H1 (cell line): ENCODE results near the gene LONP2. TPM values are rescaled to one million over a fixed set of nuclear protein-coding genes. Genes with fewer than 3 reads are reported as not detected.

Source experiments
- CTCF ChIA-PET: fragments of 300-600 bp; sonication (Branson Sonifier 250); formaldehyde crosslinking; loops from one replicate; lab custom pipeline; 2021; ENCODE audit not compliant: partially characterized antibody; lab: Charles Lee
- POLR2A ChIA-PET: fragments of 300-600 bp; sonication (Branson Sonifier 250); formaldehyde crosslinking; loops from one replicate; lab custom pipeline; 2021; ENCODE audit warnings: inconsistent platforms; ENCODE audit not compliant: partially characterized antibody; lab: Charles Lee
- DNase-seq, 2 experiments: peaks; one replicate each; pipeline versions ENCODE4 v3.0.0 to v3.0.0-alpha.2; 2010 to 2022; ENCODE audit warnings: low spot score in 2 of 2, low read depth in 1 of 2, mixed read lengths in 1 of 2
- FAIRE-seq: peaks from 2 replicates; lab custom pipeline; 2011; peaks lifted over from hg19 to GRCh38; lab: Jason Lieb, UNC
- H2AFZ ChIP-seq: 2 replicates; pipeline ENCODE4 v1.8.1; 2012; ENCODE audit warnings: low read length, inconsistent platforms
- H2AK5ac ChIP-seq: 2 replicates; pipeline ENCODE4 v1.6.1; 2013; ENCODE audit warnings: low read depth, low read length
- H2BK120ac ChIP-seq: replicated peaks from 2 replicates; pipeline ENCODE3; 2013; ENCODE audit warnings: low read depth, low read length, inconsistent platforms
- H2BK12ac ChIP-seq: 2 replicates; pipeline ENCODE4 v1.6.1; 2013; ENCODE audit warnings: low read depth, low read length
- H2BK15ac ChIP-seq: 2 replicates; pipeline ENCODE4 v1.6.1; 2013; ENCODE audit warnings: low read length
- H2BK20ac ChIP-seq: 2 replicates; pipeline ENCODE4 v1.6.1; 2013; ENCODE audit warnings: low read length
- H2BK5ac ChIP-seq: 2 replicates; pipeline ENCODE4 v1.6.1; 2013; ENCODE audit warnings: low read depth, low read length
- H3K14ac ChIP-seq: 2 replicates; pipeline ENCODE4 v1.6.1; 2013; ENCODE audit warnings: inconsistent platforms; ENCODE audit not compliant: insufficient read length
- H3K18ac ChIP-seq: 2 replicates; pipeline ENCODE4 v1.6.1; 2013; ENCODE audit warnings: low read length; ENCODE audit errors: extremely low read depth
- H3K23ac ChIP-seq: 2 replicates; pipeline ENCODE4 v1.6.1; 2013; ENCODE audit warnings: inconsistent platforms; ENCODE audit not compliant: insufficient read length
- H3K23me2 ChIP-seq: 2 replicates; pipeline ENCODE4 v1.6.1; 2013; ENCODE audit warnings: low read depth, low read length
- H3K27ac ChIP-seq: 2 replicates; pipeline ENCODE4 v1.6.1; 2011; ENCODE audit warnings: low read depth, low read length, inconsistent platforms
- H3K27me3 ChIP-seq, 4 experiments: replicated peaks in 1 of 4; 1 replicate in 1 of 4; 2 replicates in 3 of 4; pipeline versions ENCODE4 v1.6.1 to v1.8.1; 2011 to 2013; ENCODE audit warnings: low read length in 3 of 4, mild to moderate bottlenecking in 3 of 4, inconsistent platforms in 2 of 4, mixed read lengths in 2 of 4, moderate library complexity in 1 of 4; ENCODE audit not compliant: control insufficient read depth in 3 of 4, insufficient read depth in 3 of 4; ENCODE audit errors: extremely low read depth in 1 of 4
- H3K36me3 ChIP-seq, 4 experiments: 2 replicates each; pipeline versions ENCODE4 v1.6.1 to v1.8.1; 2011 to 2013; ENCODE audit warnings: mild to moderate bottlenecking in 4 of 4, low read length in 3 of 4, moderate library complexity in 2 of 4, control low read depth in 1 of 4, inconsistent platforms in 1 of 4; ENCODE audit not compliant: insufficient read depth in 4 of 4, control insufficient read depth in 2 of 4
- H3K4ac ChIP-seq: replicated peaks from 2 replicates; pipeline ENCODE3; 2013; ENCODE audit warnings: low read length, low read depth, mixed read lengths, inconsistent platforms; ENCODE audit not compliant: insufficient read length
- H3K4me1 ChIP-seq, 4 experiments: replicated peaks in 1 of 4; 1 replicate in 1 of 4; 2 replicates in 3 of 4; pipeline versions ENCODE4 v1.6.1 to v1.8.1; 2011 to 2013; ENCODE audit warnings: low read length in 3 of 4, inconsistent platforms in 2 of 4, mixed read lengths in 1 of 4; ENCODE audit not compliant: insufficient read depth in 4 of 4, control insufficient read depth in 3 of 4
- H3K4me2 ChIP-seq, 2 experiments: 2 replicates each; pipeline versions ENCODE4 v1.6.1 to v1.8.1; 2011 to 2013; ENCODE audit warnings: low read depth in 2 of 2, low read length in 2 of 2, control low read depth in 1 of 2, inconsistent platforms in 1 of 2, mild to moderate bottlenecking in 1 of 2; ENCODE audit not compliant: insufficient read depth in 1 of 2
- H3K4me3 ChIP-seq, 4 experiments: fragments of 200-600, 300-600 bp in 1 of 4; sonication (generic), shearing (Covaris generic), sonication (Bioruptor Twin) in 1 of 4; 2 replicates each; pipeline versions ENCODE4 v1.5.1 to v1.8.1; 2011 to 2016; ENCODE audit warnings: low read length in 4 of 4, low read depth in 3 of 4, control low read depth in 2 of 4, inconsistent platforms in 2 of 4, mild to moderate bottlenecking in 2 of 4, mixed read lengths in 1 of 4, moderate library complexity in 1 of 4; ENCODE audit not compliant: insufficient read depth in 2 of 4; ENCODE audit errors: extremely low read depth in 1 of 4
- H3K56ac ChIP-seq: replicated peaks from 2 replicates; pipeline ENCODE3; 2013; ENCODE audit warnings: low read depth, mild to moderate bottlenecking, mixed read lengths, low read length, inconsistent platforms; ENCODE audit not compliant: insufficient read length
- H3K79me1 ChIP-seq: 2 replicates; pipeline ENCODE4 v1.6.1; 2013; ENCODE audit warnings: low read depth, low read length, control low read depth
- H3K79me2 ChIP-seq, 2 experiments: 2 replicates each; pipeline versions ENCODE4 v1.6.1 to v1.8.1; 2012 to 2013; ENCODE audit warnings: low read length in 2 of 2, mild to moderate bottlenecking in 2 of 2, inconsistent platforms in 1 of 2; ENCODE audit not compliant: insufficient read depth in 2 of 2, control insufficient read depth in 1 of 2
- H3K9ac ChIP-seq, 4 experiments: replicated peaks in 1 of 4; 1 replicate in 1 of 4; 2 replicates in 3 of 4; pipeline versions ENCODE4 v1.6.1 to v1.8.1; 2011 to 2013; ENCODE audit warnings: low read depth in 3 of 4, low read length in 3 of 4, control low read depth in 2 of 4, mild to moderate bottlenecking in 2 of 4, moderate library complexity in 2 of 4, inconsistent platforms in 1 of 4; ENCODE audit errors: extremely low read depth in 1 of 4
- H3K9me3 ChIP-seq, 2 experiments: 2 replicates each; pipeline versions ENCODE4 v1.6.1 to v1.8.1; 2012 to 2013; ENCODE audit warnings: mild to moderate bottlenecking in 2 of 2, moderate library complexity in 2 of 2, control low read depth in 1 of 2, inconsistent platforms in 1 of 2, low read depth in 1 of 2, low read length in 1 of 2, mixed read lengths in 1 of 2; ENCODE audit not compliant: insufficient read depth in 2 of 2
- H4K20me1 ChIP-seq, 2 experiments: replicated peaks in 1 of 2; 2 replicates each; pipeline versions ENCODE3 to v1.8.1; 2011 to 2013; ENCODE audit warnings: inconsistent platforms in 2 of 2, low read length in 2 of 2, mild to moderate bottlenecking in 1 of 2; ENCODE audit not compliant: insufficient read depth in 2 of 2, control insufficient read depth in 1 of 2
- H4K5ac ChIP-seq: 2 replicates; pipeline ENCODE4 v1.6.1; 2013; ENCODE audit warnings: low read length, low read depth, mixed read lengths, inconsistent platforms; ENCODE audit not compliant: insufficient read length
- H4K8ac ChIP-seq: 2 replicates; pipeline ENCODE4 v1.8.0; 2013; ENCODE audit warnings: mild to moderate bottlenecking, moderate library complexity, low read length, inconsistent platforms; ENCODE audit not compliant: insufficient read depth; ENCODE audit errors: extremely low read depth
- H4K91ac ChIP-seq: replicated peaks from 2 replicates; pipeline ENCODE3; 2013; ENCODE audit warnings: low read length, mixed read lengths, inconsistent platforms; ENCODE audit not compliant: insufficient read length
- BCL11A ChIP-seq, 2 experiments: IDR thresholded peaks; one replicate each; pipeline ENCODE4 v1.6.1; 2011; ENCODE audit warnings: low read depth in 2 of 2, low read length in 2 of 2, mild to moderate bottlenecking in 2 of 2
- CEBPB ChIP-seq: IDR thresholded peaks from 2 replicates; pipeline ENCODE4 v1.6.1; 2012; ENCODE audit warnings: low read depth, low read length
- CHD1 ChIP-seq: IDR thresholded peaks from 2 replicates; pipeline ENCODE4 v1.6.1; 2012; ENCODE audit warnings: low read depth, low read length, improper control_type of control experiment
- JUND ChIP-seq: IDR thresholded peaks from 2 replicates; pipeline ENCODE4 v1.6.1; 2011; ENCODE audit warnings: mild to moderate bottlenecking, improper control_type of control experiment, low read length
- MAFK ChIP-seq: IDR thresholded peaks from 2 replicates; pipeline ENCODE4 v1.6.1; 2012; ENCODE audit warnings: low read depth, mild to moderate bottlenecking, improper control_type of control experiment, low read length
- RAD21 ChIP-seq, 2 experiments: IDR thresholded peaks in 1 of 2; conservative IDR thresholded peaks in 1 of 2; 2 replicates each; pipeline ENCODE4 v1.6.1; 2011; ENCODE audit warnings: low read depth in 2 of 2, low read length in 2 of 2, improper control_type of control experiment in 1 of 2, inconsistent platforms in 1 of 2, mild to moderate bottlenecking in 1 of 2, moderate library complexity in 1 of 2
- RNF2 ChIP-seq: fragments of 200-900, 300-1000 bp; sonication (generic); IDR thresholded peaks from 2 replicates; pipeline ENCODE4 v1.7.1; 2016; ENCODE audit warnings: borderline replicate concordance, low read depth, mild to moderate bottlenecking, antibody characterized with exemption, low read length; ENCODE audit not compliant: poor library complexity, severe bottlenecking; ENCODE audit errors: missing control alignments
- SIN3A ChIP-seq, 2 experiments: IDR thresholded peaks in 1 of 2; conservative IDR thresholded peaks in 1 of 2; 2 replicates each; pipeline ENCODE4 v1.6.1; 2011 to 2012; ENCODE audit warnings: low read length in 2 of 2, improper control_type of control experiment in 1 of 2, low read depth in 1 of 2, mild to moderate bottlenecking in 1 of 2
- SP1 ChIP-seq: IDR thresholded peaks from 2 replicates; pipeline ENCODE4 v1.6.1; 2011; ENCODE audit warnings: low read depth, low read length
- TBP ChIP-seq: IDR thresholded peaks from 2 replicates; pipeline ENCODE4 v1.6.1; 2011; ENCODE audit warnings: low read depth, low read length, improper control_type of control experiment
- WGBS, 2 experiments: shearing (Covaris generic) in 1 of 2; methylation state at CpG; one replicate each; pipeline versions ENCODE4 v1.1.6 to v1.1.7; 2013 to 2015; ENCODE audit warnings: low lambda C conversion rate in 2 of 2, mixed read lengths in 2 of 2, inconsistent platforms in 1 of 2, low coverage in 1 of 2, missing lambda C conversion rate in 1 of 2; ENCODE audit not compliant: insufficient replicate concordance in 2 of 2, insufficient coverage in 1 of 2, insufficient read length in 1 of 2; ENCODE audit errors: extremely low coverage in 1 of 2, missing lambda C conversion rate in 1 of 2; 5-methylcytosine and 5-hydroxymethylcytosine counted together
- polyA plus RNA-seq, 7 experiments: library from polyadenylated mRNA; depleted of rRNA in 3 of 7; stranded (reverse) in 5 of 7; unstranded in 2 of 7; fragments of >200 nt in 5 of 7; fragments of 200-250 nt in 2 of 7; gene quantifications; 1 replicate in 5 of 7; 2 replicates in 1 of 7; 4 replicates in 1 of 7; pipeline versions ENCODE4 v1.2.1 to v1.2.3, GENCODE V29; 2011 to 2013; ENCODE audit warnings: missing spikeins in 2 of 7, mixed read lengths in 2 of 7
- total RNA-seq: library from RNA; stranded (reverse); fragmentation: NEBNext Ultra II Directional; extraction: Animal tissue kit (Norgen Biotek cat#: 25700); gene quantifications from 2 replicates; pipeline ENCODE4 v1.2.1, GENCODE V29; 2021
- TF ChIP-seq, protein P1 (sequence below): IDR thresholded peaks from 2 replicates; pipeline ENCODE4 v1.6.1; 2012; ENCODE audit warnings: inconsistent platforms
- TF ChIP-seq, protein P2 (sequence below): IDR thresholded peaks from 2 replicates; pipeline ENCODE4 v1.6.1; 2012; ENCODE audit warnings: inconsistent platforms

The LONP2 gene
- total and polyA plus RNA-seq, 2 of the 8 experiments (the other 6 are each of a cell fraction or from before 2014, with no cell fraction given) = 8.1 to 23.1 TPM

DNA sequence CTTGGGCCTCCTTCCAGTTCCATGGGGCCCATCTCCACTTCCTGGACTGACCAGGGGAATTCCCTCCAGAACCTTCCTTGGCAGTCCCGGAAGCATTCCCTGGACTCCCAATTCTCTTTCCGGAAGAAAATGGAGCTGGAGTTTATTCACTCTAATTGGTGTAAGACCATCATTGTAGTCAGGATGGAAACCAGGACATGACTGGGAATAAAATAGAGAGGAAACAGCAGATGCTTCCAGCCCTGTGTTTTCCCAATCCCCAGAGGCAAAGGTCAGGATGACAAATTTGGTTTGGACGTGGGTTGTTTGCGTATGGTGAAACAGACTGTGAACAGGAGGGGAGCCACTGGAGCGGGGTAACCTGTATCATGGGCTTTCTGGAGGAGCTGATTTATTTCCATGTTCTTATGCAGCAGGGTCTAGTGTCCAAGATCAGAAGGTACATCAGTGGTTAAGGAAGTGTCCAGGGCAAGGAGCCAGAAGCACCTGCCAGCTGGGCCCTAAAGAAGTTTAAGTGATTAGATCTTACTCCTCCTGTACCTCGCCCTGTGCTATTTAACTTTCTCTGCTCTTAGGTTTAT lies 8.5 kb upstream of the LONP2 start:
- H3K4me1 ChIP-seq = no peaks in the 10 kb centered on the region
- H3K56ac ChIP-seq = no peak overlapping the region
- H2BK15ac ChIP-seq = no peak overlapping the region
- no peak overlapping the region for H4K8ac ChIP-seq
- no peak overlapping the region for H3K4ac ChIP-seq
- H3K23me2 ChIP-seq = no peaks in the 10 kb centered on the region
- no peak overlapping the region for H2BK12ac ChIP-seq
- ChIA-PET POLR2A (no interaction called here), CTCF (interaction anchor here (0.6 to 2.7 kb wide), 5 partner anchors 12 to 386 kb away, joined by 3 to 11 read pairs (median 3); no protein-coding TSS in a partner anchor)
- no peaks in the 10 kb centered on the region for H3K36me3 ChIP-seq
- H3K9me3 ChIP-seq = no peaks in the 10 kb centered on the region
- no peak overlapping the region for H3K4me3 ChIP-seq
- no peak overlapping the region for H4K91ac ChIP-seq
- no peaks in the 10 kb centered on the region for H4K20me1 ChIP-seq
- no peak overlapping the region for H2AK5ac ChIP-seq
- H3K27me3 ChIP-seq = no peaks in the 10 kb centered on the region
- no peak overlapping the region for H3K9ac ChIP-seq
- H3K23ac ChIP-seq = no peak overlapping the region
- no peak overlapping the region for H2BK120ac ChIP-seq
- no peak for DNase-seq
- no peaks in the 10 kb centered on the region for H3K79me2 ChIP-seq
- WGBS, 2 experiments = 84% methylated on average over 6 of the region's 6 CpGs; no CpG with 5 or more reads in 1 of the 2 experiments
- FAIRE-seq = no peak
- H4K5ac ChIP-seq = no peak overlapping the region
- no peak overlapping the region for H3K18ac ChIP-seq
- H3K79me1 ChIP-seq = no peaks in the 10 kb centered on the region
- no peak overlapping the region for H3K4me2 ChIP-seq
- no peak overlapping the region for H3K14ac ChIP-seq
- H2AFZ ChIP-seq = no peak overlapping the region
- H3K27ac ChIP-seq = no peak overlapping the region
- no peak overlapping the region for H2BK20ac ChIP-seq
- no peak overlapping the region for H2BK5ac ChIP-seq
- no peak for TF ChIP-seq MAFK
- no peak for TF ChIP-seq CEBPB
- no peak for TF ChIP-seq RAD21 (IDR thresholded peaks at IDR 0.05 in 1 of 2, conservative IDR thresholded peaks at IDR 0.05 in 1 of 2; ENCODE audit: low read depth in 2 of 2, low read length in 2 of 2)
- no peak for TF ChIP-seq RNF2
- TF ChIP-seq CHD1 = no peak
- TF ChIP-seq, protein P1, sequence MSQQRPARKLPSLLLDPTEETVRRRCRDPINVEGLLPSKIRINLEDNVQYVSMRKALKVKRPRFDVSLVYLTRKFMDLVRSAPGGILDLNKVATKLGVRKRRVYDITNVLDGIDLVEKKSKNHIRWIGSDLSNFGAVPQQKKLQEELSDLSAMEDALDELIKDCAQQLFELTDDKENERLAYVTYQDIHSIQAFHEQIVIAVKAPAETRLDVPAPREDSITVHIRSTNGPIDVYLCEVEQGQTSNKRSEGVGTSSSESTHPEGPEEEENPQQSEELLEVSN = no peak
- no peak for TF ChIP-seq TBP
- no peak for TF ChIP-seq BCL11A (IDR thresholded peaks at IDR 0.05; ENCODE audit: low read depth in 2 of 2, low read length in 2 of 2)
- TF ChIP-seq, protein P2, sequence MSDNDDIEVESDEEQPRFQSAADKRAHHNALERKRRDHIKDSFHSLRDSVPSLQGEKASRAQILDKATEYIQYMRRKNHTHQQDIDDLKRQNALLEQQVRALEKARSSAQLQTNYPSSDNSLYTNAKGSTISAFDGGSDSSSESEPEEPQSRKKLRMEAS = no peak
- TF ChIP-seq SIN3A (conservative IDR thresholded peaks at IDR 0.05 in 1 of 2, IDR thresholded peaks at IDR 0.05 in 1 of 2; ENCODE audit: low read depth in 1 of 2, low read length in 2 of 2) = no peak
- TF ChIP-seq JUND = no peak
- no peak for TF ChIP-seq SP1
